ENCODE results near the gene MPEG1. TPM values are rescaled to one million over a fixed set of nuclear protein-coding genes. Genes with fewer than 3 reads are reported as not detected.

The MPEG1 gene
- total RNA-seq, 1 donor from 2014 or later: 48.9 TPM

GRCh38 chr11:59191890-59192289 lies 20.8 kb downstream of the MPEG1 start:
- Histone ChIP-seq H3K4me1 (peaks cover 49% of the 10 kb centered on the region), H3K9me3 (no peaks in the 10 kb centered on the region), H3K36me3 (peaks cover 65% of the 10 kb centered on the region), H3K27me3 (ENCODE audit: low read depth) (no peaks in the 10 kb centered on the region), H3K27ac (no peak overlapping the region), H3K4me3 (peak overlapping the region; percentile 27)
- ATAC-seq: peak; percentile 43 to 45
- DNase-seq: no peak
- intact Hi-C loops (cut with DNase I): no loop called here
- no peak for TF ChIP-seq CTCF (IDR thresholded peaks at IDR 0.05)

GRCh38 chr11:59191095-59191494 lies 21.6 kb downstream of the MPEG1 start:
- no peaks in the 10 kb centered on the region for H3K9me3 ChIP-seq
- H3K36me3 ChIP-seq: peaks cover 57% of the 10 kb centered on the region
- intact Hi-C loops (cut with DNase I): no loop called here
- H3K27me3 ChIP-seq (ENCODE audit: low read depth): no peaks in the 10 kb centered on the region
- no peak overlapping the region for H3K4me3 ChIP-seq
- no peak overlapping the region for H3K27ac ChIP-seq
- TF ChIP-seq CTCF (IDR thresholded peaks at IDR 0.05): no peak
- H3K4me1 ChIP-seq: peaks cover 51% of the 10 kb centered on the region
- no peak for DNase-seq
- ATAC-seq: no peak

- H3K4me1 ChIP-seq: peaks cover 59% of the 10 kb centered on the region
- peak overlapping the region; percentile 46 for H3K27ac ChIP-seq
- no peak overlapping the region for H3K4me3 ChIP-seq
- intact Hi-C loops (cut with DNase I): no loop called here
- no peak for DNase-seq
- peak in 1 of 2 donors; percentile 15 for ATAC-seq
- H3K36me3 ChIP-seq: peaks cover 48% of the 10 kb centered on the region
- H3K9me3 ChIP-seq: no peaks in the 10 kb centered on the region
- no peaks in the 10 kb centered on the region for H3K27me3 ChIP-seq (ENCODE audit: low read depth)
- no peak for TF ChIP-seq CTCF (IDR thresholded peaks at IDR 0.05)
These were observed 22.7 kb downstream of the MPEG1 start for GRCh38 chr11:59189986-59190385.

- DNase-seq (no peak), ATAC-seq (peak; percentile 40 to 48)
- no peaks in the 10 kb centered on the region for H3K9me3 ChIP-seq
- peaks cover 70% of the 10 kb centered on the region for H3K4me1 ChIP-seq
- no peak overlapping the region for H3K4me3 ChIP-seq
- TF ChIP-seq CTCF (IDR thresholded peaks at IDR 0.05): no peak
- intact Hi-C loops (cut with DNase I): no loop called here
- no peaks in the 10 kb centered on the region for H3K27me3 ChIP-seq (ENCODE audit: low read depth)
- H3K36me3 ChIP-seq: peaks cover 40% of the 10 kb centered on the region
- peak overlapping the region; percentile 46 for H3K27ac ChIP-seq
These were observed 23.8 kb downstream of the MPEG1 start for GRCh38 chr11:59188954-59189353.

GRCh38 chr11:59187587-59187986 lies 25.1 kb downstream of the MPEG1 start:
- peak; percentile 72 for DNase-seq
- H3K36me3 ChIP-seq: peaks cover 31% of the 10 kb centered on the region
- H3K27me3 ChIP-seq (ENCODE audit: low read depth): no peaks in the 10 kb centered on the region
- peak; percentile 53 to 76 for ATAC-seq
- H3K4me3 ChIP-seq: no peak overlapping the region
- intact Hi-C loops (cut with DNase I): no loop called here
- H3K9me3 ChIP-seq: no peaks in the 10 kb centered on the region
- H3K27ac ChIP-seq: peak overlapping the region; percentile 63
- H3K4me1 ChIP-seq: peaks cover 82% of the 10 kb centered on the region
- TF ChIP-seq CTCF (IDR thresholded peaks at IDR 0.05): no peak

GRCh38 chr11:59187035-59187434 lies 25.7 kb downstream of the MPEG1 start:
- H3K36me3 ChIP-seq: peaks cover 31% of the 10 kb centered on the region
- no peaks in the 10 kb centered on the region for H3K27me3 ChIP-seq (ENCODE audit: low read depth)
- DNase-seq (no peak), ATAC-seq (peak; percentile 9 to 42)
- intact Hi-C loops (cut with DNase I): no loop called here
- no peak overlapping the region for H3K4me3 ChIP-seq
- TF ChIP-seq CTCF (IDR thresholded peaks at IDR 0.05): no peak
- H3K9me3 ChIP-seq: no peaks in the 10 kb centered on the region
- peak overlapping the region; percentile 63 for H3K27ac ChIP-seq
- peaks cover 84% of the 10 kb centered on the region for H3K4me1 ChIP-seq

Measured in lower lobe of right lung (tissue), 2 donors.